Stimulated activated CD4-positive, alpha-beta T cell treated with anti-CD3 and anti-CD28 coated beads, Interleukin-12 subunit alpha, Interleukin-12 subunit beta, amount 100 ng/mL, for 24 hours (primary cell): ENCODE results near the gene DNMT3A.

ENCODE experiments used
- DNase-seq, 2 experiments: peaks; one replicate each; pipeline ENCODE4 v3.0.0-alpha.2; 2020; ENCODE audit warnings: low read depth in 2 of 2

The DNMT3A gene

DNA sequence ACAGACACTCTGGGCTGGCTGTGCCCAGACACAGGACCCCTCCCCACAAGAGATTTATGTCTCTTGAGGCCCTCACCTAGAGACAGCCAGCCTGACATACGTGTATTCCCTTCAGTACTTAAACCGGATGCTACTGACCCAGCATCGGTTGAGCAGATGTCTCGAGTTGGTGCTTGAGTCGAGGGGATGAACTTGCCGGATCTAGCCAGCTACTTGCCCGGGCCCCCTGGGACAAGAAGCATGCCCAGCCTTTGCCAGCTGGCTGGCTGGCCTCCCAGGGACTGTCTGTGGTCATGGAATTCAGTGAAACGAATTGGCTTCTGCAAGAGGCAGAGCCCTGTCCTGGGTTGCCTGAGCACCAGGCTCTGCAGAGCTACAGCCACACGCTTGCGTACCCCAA, 36.0 kb downstream of the DNMT3A start:
- DNase-seq, result no peak

DNA sequence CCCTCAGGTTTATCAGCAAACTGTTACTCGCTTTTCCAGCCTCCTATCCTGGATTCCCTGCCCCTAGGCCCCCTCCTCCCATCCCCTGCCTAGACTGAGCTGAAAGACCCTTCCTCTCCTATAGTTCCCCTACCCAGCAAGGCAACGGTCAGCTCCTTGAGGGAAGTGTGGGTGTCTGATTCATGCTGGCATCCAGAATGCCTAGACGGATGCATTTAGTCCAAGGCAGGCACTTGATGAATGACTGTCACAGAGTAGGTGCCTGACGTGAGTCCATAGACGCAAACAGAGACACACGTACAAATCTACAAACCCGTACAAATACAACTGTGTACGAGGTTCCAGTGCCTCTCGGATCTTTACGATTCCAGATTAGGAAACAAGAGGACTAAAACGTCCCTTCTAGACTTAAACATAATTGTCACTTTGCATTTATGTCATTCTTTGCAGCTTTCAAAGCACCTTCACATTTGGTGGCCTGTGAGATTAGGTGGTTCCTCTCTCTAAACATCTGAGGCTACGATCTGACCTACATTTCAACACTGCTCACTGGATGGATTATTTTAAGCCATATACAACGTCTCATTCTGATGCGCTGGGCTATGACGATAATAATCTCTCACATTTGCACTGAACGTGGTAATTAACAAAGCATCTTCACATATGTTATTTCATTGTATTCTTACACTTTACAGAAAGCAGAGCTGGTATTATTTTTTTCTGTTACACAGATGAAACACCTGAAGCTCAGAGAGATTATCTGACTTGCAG, 36.7 kb downstream of the DNMT3A start:
- DNase-seq, result no peak

DNA sequence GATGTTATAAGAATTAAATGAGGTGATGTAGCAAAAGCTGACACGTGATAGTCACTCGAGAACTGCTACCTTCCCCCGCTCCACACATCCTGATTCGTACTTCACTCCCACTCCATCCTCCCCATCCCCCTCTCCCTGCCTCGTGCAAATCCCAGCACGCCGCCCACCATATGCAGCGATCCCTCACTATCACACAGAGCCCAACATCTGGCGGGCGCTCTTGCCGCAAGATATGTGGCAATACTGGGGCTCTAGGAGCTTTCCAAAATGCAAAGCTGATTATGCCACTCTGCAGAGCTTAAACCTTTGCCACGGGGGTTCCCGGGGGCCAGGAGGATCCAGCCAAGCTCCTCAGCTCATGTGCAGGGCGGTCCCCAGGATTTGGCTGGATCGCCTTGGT, 37.4 kb downstream of the DNMT3A start:
- DNase-seq, result no peak

DNA sequence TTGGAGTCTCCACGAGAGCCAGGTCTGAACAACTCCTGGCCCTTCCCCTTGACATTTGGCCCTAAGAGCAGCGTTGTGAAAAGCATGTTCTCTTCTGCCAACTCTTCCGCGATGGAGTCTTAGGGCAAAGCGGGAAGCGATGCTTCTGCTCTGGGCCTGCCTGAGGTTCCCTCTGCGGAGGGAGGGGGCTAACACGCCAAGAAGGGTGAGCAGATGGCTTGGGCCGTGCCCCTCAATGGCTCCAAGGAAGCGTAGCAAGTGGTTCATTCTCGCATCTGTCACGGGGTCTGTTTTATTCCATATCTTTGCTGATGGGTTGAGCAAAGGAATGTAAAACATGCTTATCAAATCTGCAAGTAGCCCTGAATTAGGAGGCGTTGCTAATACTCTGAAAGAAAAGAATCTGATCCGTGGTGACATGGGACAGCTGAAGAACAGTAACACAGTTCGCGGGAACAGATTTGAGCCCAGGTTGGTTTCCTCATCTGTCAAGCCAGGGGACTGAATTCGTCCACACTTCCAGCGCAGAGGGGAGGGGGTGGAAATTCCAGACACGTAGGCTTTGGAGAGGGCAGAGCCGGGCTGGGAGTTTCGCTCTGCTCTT, 38.0 kb downstream of the DNMT3A start:
- DNase-seq, result no peak

DNA sequence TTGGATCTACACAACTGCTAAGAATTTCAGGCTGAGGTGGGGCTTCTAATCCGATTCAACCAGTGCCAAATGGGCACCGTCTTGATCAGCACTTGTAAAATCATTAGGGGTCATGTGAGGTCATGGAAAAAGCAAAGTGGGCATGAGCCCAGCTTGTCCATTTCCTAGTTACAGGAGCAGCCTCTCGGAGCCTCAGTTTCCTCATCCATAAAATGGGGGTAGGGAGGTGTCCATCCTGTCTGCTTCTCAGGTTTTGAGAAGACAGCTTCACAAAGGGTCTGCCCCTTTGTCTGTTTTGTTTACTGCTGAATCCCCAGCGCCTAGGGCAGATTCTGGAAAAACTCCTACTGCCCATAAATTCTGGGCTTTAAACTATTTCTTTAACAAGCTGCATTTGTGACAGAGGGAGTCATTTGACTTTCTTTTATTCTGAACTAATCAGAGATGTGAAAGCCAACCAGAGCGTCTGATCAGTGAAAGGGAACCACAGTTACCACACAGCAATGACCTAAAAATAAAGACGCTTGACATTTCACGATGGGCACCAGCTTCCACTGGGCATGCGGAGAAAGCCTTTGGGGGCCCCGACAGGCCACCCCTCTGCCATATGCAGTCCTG, 38.9 kb downstream of the DNMT3A start:
- no peak for DNase-seq

DNA sequence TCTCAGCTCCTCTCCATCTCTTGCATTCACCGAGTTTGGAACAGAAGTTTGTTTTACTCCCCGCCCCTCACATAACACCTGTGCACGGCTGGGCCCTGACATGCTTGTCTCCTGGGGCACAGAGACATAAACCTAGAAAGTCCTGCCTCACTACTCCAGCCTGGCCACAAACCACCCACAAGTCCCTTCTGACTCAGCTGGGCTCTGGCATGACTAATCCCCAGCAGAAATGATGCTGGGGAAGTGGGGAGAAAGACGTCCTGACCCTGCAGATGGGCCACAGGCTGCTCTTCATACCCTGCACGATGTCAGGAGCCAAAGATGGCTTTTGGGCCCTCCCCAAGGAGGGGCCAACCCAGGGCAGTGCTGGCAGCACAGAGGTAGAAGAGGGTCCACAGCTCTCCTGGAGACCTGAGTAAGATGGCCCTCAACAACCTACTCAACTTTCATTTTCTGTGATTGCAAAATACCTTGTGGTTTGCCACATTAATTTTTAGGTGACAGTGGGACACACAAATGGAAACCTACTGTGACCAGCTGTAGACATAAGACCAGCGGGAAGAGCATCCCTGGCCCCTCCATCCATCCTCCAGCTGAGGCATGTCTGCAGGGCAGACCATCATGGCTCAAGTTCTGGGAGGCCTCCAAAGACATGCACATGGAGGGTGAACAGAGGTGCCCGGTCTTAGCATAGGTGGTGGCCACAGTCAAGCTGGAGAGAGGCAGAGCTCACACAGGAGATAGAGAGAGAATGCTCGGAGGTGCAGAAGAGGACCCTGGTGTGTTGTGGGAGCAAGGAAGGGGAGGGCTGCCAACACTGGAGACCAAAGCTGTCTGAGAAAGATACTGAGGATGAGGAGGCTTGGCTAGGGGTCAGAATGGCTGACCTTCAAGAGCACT, 40.0 kb downstream of the DNMT3A start:
- DNase-seq, result peak; percentile 43 to 65

DNA sequence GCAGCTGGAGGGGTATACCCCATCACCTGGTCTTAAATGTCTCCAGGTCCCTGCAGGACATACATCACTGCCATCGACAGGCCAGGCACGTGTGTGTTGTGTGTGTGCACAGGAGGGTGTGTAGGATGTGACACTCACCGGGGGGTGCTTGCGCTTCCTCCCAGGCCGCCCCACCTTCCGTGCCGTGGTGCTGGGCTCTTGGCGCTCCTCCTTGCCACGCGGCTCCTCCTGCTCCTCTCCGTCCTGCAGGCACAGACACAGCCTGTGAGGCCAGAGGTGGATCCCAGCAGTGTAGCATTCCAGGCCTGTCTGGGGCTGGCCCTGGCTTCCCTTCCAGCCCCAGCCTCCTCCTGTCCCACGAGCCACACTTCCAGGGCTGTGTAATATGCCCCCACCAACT, 41.7 kb downstream of the DNMT3A start:
- no peak for DNase-seq

DNA sequence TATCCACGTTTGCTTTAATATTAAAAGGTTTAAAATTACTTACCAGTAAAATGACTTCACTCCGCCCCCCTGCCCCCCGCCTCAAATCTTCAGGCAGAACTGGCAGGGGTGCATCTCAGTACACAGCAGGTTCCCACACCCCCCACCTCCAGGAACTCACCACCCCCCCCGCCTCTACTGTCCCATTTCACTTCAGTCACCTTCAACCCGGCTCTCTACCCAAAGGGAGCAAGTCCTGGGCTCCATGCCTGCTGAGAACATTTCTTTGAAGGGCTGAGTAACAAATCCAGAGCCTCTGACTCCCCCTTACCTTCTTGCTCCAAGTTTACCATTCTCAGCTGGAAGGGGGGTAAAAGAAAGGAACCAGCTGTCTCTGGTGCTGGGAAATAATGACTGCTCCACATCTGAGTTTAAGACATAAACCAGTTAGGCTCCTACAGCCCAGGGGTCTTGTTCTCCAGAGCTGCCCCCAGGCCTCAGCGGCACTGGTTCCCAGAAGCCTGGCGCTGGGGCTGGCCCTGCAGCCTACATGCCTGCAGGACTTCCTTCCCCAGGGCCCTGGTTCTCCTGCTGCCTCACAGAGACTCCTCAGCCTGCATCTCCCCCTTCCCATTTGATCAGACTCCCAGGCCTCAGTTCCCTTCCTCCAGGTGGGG, 42.8 kb downstream of the DNMT3A start:
- DNase-seq, result no peak

DNA sequence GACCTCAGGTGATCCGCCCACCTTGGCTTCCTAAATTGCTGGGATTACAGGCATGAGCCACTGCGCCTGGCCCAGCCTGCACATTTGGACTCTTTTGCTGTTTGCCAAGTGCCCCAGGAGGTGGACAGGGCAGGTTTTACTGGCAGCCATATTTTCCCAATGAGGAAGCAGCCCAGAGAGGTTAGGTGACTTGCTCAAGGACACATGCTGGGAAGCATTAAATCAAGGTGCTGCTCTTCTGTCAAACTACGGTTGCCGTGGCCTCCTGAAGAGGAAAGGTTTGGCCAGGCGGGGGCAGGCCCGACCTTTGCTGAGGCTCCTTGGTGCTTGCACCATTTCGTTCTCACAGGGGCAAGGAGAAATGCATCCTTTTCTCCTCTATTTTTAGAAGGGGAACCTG, 44.0 kb downstream of the DNMT3A start:
- DNase-seq, result no peak

DNA sequence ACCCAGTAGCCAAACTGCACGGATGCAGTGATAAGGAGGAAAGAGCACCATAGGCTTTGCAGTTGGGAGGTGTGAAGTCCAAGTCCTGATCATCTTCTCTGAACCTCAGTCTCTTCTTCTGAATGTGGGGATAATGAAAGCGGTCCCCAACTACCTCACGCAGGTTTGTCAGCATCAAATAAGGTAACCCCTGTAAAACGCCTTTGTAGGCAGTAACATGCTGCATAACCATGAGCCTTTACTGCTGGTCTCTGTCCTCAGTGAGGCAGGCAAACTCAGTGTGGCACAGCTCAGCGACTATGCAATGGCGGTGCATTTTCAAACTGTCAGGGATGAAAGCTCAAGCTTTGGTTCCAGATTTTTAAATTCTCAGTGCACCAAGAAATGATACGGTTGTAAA, 46.1 kb downstream of the DNMT3A start:
- no peak for DNase-seq

DNA sequence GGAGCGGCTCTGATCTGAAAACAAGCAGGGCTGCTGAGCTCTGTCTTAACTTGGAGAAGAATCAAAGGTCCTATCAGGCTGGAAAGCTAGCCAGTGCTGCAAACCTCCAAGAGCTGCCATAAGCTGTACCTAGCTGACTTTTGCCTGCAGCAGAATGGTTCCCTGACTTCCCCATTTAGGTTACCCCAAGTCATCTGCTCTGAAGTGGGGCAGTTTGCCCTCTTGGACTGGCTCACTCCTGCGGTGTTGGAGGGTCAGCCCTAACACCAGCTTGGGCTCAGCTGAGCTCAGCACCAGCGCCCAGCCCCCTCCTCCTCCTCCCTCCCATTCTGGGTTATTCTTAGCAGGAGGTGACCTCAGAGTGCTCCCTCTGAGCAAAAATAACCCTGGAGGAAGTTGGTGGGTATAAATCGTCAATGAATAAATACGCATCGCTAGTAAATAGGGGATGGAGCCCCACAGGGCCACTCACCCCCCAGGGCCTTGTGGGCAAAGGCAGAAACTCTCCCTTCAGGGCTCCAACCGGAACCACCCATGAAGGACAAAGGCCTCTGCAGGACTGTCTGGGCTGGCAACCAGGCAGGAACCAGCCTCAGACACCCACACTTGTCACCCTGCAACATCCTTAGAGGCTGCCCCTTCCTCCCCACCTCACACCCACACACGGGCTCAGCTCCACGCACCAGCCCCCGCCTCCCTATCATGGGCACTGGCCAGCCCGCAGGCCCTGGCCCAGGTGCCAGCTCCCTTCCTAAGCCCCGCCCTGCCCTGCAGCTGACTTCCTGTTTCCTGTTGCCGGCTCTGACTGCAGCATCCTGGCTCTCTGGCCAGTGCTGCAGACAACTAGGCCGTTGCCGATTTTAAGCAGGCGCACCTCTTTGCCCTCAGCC, 46.9 kb downstream of the DNMT3A start:
- DNase-seq, result peak in 1 of 2 experiments; percentile 72

DNA sequence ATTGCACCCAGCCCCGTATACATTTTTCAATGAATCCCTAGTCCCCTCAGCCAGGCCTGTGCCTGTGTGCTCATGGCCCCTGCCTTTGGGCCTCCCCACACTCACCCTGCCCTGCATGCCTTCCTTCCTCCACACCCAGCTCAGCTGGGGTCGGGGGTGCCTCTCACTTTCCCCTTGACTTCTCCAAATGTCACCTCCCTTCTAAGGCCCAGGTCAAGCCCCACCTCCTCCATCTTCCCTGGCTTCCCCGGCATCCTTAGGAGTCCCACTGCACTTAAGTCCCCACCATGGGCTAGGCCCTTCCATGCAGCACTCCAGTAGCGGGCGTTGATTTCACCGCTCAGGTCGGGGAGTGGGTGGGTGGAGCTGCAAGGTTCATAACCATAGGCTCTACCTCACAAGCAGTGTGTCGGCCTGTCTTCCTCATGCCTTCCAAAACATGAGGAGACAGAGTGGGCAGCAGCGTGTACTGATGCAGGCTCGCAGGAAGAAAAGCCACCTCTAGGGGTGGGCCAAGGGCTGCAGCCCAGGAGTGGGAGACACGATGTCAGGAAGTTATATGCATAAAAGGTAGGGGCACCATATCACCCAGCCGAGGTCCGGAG, 47.7 kb downstream of the DNMT3A start:
- DNase-seq, result no peak

DNA sequence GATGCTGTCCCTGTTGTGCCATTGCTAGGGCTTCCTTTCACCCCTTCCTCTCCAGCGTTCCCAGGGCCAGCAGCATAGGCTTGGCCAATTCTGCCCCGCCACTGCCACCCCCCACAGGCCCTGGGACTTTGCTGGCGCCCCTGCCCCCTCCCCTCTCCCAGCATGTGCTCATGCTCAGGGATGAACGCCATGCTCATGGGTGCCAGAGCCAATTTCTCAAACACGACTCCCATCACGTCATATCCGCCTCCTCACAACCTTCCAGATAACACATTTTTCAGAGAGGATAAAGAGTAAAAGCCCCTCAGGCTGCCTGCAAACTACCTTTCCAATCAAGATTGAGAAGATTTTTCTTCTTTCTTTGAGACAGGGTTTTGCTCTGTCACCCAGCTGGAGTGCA, 48.6 kb downstream of the DNMT3A start:
- no peak for DNase-seq

DNA sequence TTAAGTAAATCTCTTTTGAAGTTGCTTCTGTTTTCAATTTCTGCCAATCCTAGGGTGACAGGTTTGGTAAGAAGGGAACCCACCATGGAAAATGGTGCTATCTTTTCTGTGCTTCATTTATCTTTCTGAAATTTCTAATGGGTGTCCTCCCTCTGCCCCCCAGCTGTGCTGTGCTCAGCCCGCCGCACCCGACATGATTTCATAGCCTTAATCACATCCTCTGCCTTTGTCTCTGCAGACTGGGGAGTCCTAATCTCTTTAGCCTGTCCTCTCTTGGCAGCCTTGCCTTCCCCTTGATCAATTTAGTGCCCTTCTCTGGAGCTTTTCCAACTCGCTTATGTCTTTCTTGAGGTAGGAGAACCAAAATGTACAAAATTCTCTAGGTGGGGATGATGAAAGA, 49.3 kb downstream of the DNMT3A start:
- DNase-seq, result no peak

DNA sequence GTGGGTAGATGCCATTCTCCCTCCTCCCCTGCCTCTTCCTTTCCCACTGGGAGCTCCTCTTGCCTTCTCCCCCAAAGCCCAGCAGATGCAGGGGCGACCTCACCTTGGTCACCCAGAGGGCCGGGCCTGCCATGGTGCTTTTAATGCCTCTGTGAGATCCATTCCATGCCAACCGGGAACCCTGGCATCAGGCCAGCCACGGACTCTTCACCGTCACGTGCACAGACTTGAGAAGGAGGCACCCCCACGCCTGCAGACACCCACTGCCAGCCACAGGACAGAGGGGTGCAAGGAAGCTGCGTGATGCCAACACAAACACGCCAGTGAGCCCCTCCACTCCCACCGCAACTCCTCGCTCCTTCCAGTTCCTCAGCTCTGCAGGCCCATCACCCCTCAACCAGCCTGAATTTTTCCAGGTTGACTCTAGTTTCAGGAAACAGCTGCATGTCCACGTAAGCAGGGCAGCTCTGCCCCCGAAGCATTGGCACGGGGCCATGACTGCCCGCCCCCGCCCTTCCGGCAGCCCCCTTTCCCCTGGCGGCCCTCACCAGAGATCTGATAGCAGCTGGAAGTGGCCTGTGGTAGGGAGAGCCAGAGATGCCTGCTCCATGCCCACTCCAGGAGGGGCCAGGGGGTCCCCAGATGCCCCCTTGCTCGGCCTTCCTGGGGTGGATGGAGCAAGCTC, 50.8 kb downstream of the DNMT3A start:
- DNase-seq, result no peak

DNA sequence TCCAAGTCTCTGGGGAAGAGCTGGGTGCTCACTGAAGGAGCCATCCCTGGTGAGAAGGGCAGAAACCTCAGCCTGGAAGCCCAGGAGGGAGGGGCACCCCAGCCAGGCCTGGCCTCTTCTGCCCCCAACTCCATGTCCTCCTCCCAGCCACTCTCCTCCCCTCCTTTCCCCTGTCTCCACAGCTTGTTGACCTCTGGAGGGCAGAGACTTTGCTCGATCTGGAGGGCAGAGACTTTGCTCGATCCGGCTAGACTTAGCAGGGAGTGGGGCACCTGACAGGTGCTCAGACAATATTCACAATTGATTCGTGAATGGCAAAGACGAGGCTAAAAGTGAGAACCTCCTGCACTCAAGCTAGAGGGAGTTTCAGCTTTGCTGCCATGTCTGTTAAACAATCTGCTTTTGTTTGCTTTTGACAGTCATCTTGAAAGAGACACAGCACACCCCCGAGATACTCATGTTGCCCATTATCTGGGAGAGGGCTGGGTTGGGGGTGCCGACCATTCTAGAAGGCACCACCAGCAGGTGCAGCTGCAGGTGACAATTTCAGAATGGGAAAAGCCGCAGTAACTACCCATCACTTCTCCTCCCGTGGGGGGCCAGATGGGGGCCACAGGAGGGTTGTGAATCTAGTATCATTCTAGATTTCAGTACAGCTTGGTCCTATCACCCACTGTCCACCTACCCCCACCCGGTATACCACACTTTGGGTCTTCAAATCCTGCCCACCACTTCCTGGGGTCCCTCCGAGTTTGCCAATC, 54.8 kb downstream of the DNMT3A start:
- DNase-seq, result no peak

DNA sequence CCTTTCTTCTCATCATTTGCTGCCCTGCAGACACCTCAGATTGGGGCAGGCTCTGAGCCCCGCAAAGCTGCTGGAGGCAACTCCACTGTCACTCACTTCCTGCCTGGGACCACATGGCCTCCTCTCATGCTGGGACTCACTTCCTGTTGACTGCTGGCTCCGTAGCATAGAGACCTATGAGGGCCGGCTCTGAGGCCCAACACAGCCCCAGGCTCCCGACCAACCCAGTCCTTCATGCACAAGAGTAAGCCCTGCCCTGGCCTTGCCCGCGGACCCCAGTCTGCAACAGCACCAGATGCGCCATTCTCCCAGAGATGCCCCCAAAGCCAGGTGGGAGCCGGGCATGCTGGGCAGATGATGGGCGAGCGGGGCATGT, 55.7 kb downstream of the DNMT3A start:
- DNase-seq, result peak in 1 of 2 experiments; percentile 42

DNA sequence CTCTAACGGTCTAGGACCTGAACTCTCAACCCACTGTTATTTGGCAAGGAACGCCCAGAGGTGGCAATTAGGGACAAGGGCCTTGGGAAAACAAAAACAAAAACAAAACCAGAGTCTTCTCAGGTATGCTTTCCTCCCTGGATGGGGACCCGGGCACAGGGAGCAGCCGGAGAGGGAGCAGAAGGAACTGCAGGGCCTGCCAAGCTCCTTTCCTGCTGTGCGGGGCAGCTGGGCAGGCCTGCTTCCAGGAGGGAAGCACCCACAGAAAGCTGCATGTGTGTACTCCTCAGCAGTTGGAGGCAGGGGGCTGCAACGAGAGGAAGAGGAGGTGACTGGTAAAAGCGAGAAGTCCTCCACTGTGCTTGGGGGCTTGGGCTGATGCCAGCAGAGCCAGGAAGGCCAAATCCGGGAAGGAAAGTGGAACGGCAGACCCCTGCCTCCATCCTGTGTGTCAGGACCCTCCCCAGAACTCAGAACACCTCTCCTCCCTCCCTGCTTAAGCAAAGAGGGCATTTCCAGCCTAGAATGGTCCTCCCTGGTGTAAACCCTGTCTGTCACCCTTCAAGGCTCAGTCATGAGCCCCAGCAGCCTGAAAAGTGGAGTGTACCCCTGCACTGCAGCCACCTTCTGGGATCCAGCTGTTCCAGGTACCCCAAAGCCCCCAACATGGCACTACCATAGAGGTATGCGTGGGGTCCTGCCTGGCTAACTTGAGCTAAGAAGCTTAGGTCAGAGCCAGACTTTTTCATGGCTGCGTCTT, 56.3 kb downstream of the DNMT3A start:
- DNase-seq, result no peak
